A673 (cell line): ENCODE measurements around the gene BOLA3.

Experiments used
- CTCF ChIP-seq: fragments of 300-800, 200-600 bp; sonication (generic); conservative IDR thresholded peaks from 2 replicates; pipeline ENCODE4 v1.5.1; 2017; ENCODE audit warnings: low read depth, mild to moderate bottlenecking, antibody characterized with exemption, low read length, moderate library complexity, mixed read lengths
- EZH2 ChIP-seq: fragments of 200-600 bp; sonication (generic); IDR thresholded peaks from 2 replicates; pipeline ENCODE4 v1.6.1; 2017; ENCODE audit warnings: borderline replicate concordance, low read depth, mild to moderate bottlenecking, mixed read lengths, antibody characterized with exemption, low read length; ENCODE audit not compliant: poor library complexity, severe bottlenecking

GRCh38 chr2:74093840-74094239, 53.9 kb downstream of the BOLA3 start:
- TF ChIP-seq EZH2 (no peak), CTCF (no peak)
